Caco-2 (cell line): ENCODE results near the gene GPAT3. TPM values are rescaled to one million over a fixed set of nuclear protein-coding genes. Genes with fewer than 3 reads are reported as not detected.
"Not testable (repeated sequence)": the region's sequence is repeated elsewhere in the genome, so short reads cannot be mapped to it uniquely, and the experiment has no call there.

Source experiments
- BruUV-seq: library from RNA; stranded (reverse); fragments of 400-500 nt; replicated peaks from 2 replicates; lab custom pipeline; 2021; lab: Mats Ljungman, UMichigan
- CTCF ChIA-PET: fragments of 300-600 bp; sonication (Branson Sonifier 250); formaldehyde crosslinking; loops from one replicate; lab custom pipeline; 2022; ENCODE audit warnings: antibody characterized with exemption; lab: Charles Lee
- POLR2A ChIA-PET: fragments of 300-600 bp; sonication (Branson Sonifier 250); formaldehyde crosslinking; loops from one replicate; lab custom pipeline; 2022; ENCODE audit warnings: antibody characterized with exemption; lab: Charles Lee
- DNase-seq, 2 experiments: peaks; one replicate each; pipeline versions ENCODE4 v3.0.0 to v3.0.0-alpha.2; 2020 to 2022
- H3K27me3 ChIP-seq: replicated peaks from 2 replicates; pipeline ENCODE4 v1.6.0; 2011; ENCODE audit warnings: low read length; ENCODE audit not compliant: control insufficient read depth, insufficient read depth
- H3K36me3 ChIP-seq: 2 replicates; pipeline ENCODE4 v1.5.1; 2011; ENCODE audit warnings: low read length; ENCODE audit not compliant: control insufficient read depth, insufficient read depth
- H3K4me1 ChIP-seq: fragments of 250-450 bp; sonication (Bioruptor Pico); 2 replicates; pipeline ENCODE4 v1.5.1; 2020; ENCODE audit warnings: mild to moderate bottlenecking
- H3K4me3 ChIP-seq: 2 replicates; pipeline ENCODE4 v1.5.1; 2011; ENCODE audit warnings: low read depth, mild to moderate bottlenecking, control low read depth, low read length
- H3K9me3 ChIP-seq: fragments of 250-450 bp; sonication (Bioruptor Pico); 2 replicates; pipeline ENCODE4 v1.5.1; 2020; ENCODE audit warnings: mild to moderate bottlenecking, moderate library complexity
- H3K27ac Mint-ChIP-seq: one replicate; pipeline ENCODE4 v1.8.0; 2022; ENCODE audit warnings: mixed read lengths; ENCODE audit not compliant: unreplicated experiment
- H3K27me3 Mint-ChIP-seq: one replicate; pipeline ENCODE4 v1.8.0; 2022; ENCODE audit warnings: mixed read lengths; ENCODE audit not compliant: insufficient read depth, unreplicated experiment
- H3K36me3 Mint-ChIP-seq: one replicate; pipeline ENCODE4 v1.8.0; 2022; ENCODE audit warnings: mild to moderate bottlenecking, mixed read lengths; ENCODE audit not compliant: insufficient read depth, unreplicated experiment
- H3K4me1 Mint-ChIP-seq: one replicate; pipeline ENCODE4 v1.8.0; 2022; ENCODE audit warnings: low read depth, mixed read lengths; ENCODE audit not compliant: unreplicated experiment
- H3K4me3 Mint-ChIP-seq: one replicate; pipeline ENCODE4 v1.8.0; 2022; ENCODE audit warnings: mild to moderate bottlenecking, moderate library complexity, mixed read lengths; ENCODE audit not compliant: unreplicated experiment
- H3K9me3 Mint-ChIP-seq: one replicate; pipeline ENCODE4 v1.8.0; 2022; ENCODE audit warnings: mixed read lengths; ENCODE audit not compliant: unreplicated experiment
- intact Hi-C: fragments of 100-400 bp; cut with micrococcal nuclease; formaldehyde crosslinking; loops from one replicate; pipeline ENCODE4 v1.10.0; 2022; ENCODE audit not compliant: unreplicated experiment
- total RNA-seq: library from RNA; stranded (reverse); gene quantifications from 2 replicates; pipeline ENCODE4 v1.2.3, GENCODE V29; 2022
- TF ChIP-seq, protein P1 (sequence below), 2 experiments: fragments of 200-600 bp in 1 of 2; IDR thresholded peaks; 1 replicate in 1 of 2; 2 replicates in 1 of 2; pipeline versions ENCODE4 v1.5.1 to v1.8.0; 2011 to 2022; ENCODE audit warnings: antibody characterized with exemption in 1 of 2, control low read depth in 1 of 2, inconsistent platforms in 1 of 2, low read depth in 1 of 2, low read length in 1 of 2, mild to moderate bottlenecking in 1 of 2, moderate library complexity in 1 of 2; ENCODE audit not compliant: insufficient read depth in 1 of 2, severe bottlenecking in 1 of 2, unreplicated experiment in 1 of 2

GPAT3 gene
- total RNA-seq, 1 experiment from 2014 or later: 4.6 TPM

DNA sequence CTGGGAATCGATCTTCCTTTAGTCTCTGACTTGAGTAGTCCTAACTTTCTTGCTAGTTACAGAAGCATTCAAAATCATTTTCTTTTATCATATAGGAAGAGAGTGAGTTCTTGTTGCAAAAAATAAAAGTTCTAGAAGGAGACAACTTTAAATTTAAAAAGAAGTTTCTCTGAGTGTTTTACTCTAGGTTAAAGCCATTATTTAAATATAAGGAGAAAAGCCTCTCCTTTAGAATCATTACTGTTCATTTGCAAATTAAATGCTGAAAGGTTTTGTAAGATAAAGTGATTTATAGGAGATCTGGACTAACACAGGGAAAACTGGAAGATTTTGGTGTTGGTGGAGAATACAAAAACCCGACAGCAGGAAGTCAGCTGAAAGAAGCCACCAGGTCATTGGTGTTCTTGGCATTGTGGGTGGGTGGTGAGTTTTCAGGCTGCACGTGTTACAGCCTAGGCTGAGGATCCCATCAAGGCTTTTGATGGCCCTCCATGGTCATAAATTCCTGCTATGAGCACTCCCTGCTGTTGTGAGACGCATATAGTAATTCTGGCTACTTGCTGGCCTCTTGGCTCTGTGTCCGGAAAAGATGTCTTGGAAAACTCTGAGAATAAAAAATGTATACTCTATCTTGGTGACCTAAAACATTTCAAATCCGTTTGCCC, 81.6 kb downstream of the GPAT3 start:
- peaks cover 49% of the 10 kb centered on the region for H3K9me3 Mint-ChIP-seq
- POLR2A ChIA-PET: no interaction called here
- peaks cover 19% of the 10 kb centered on the region; the same call in 1 of the 2 replicates for H3K9me3 ChIP-seq
- no peak for DNase-seq
- no peaks in the 10 kb centered on the region for H3K27me3 ChIP-seq
- H3K36me3 Mint-ChIP-seq: peaks cover 5% of the 10 kb centered on the region
- H3K27me3 Mint-ChIP-seq: no peaks in the 10 kb centered on the region
- H3K4me3 ChIP-seq: no peak overlapping the region
- H3K36me3 ChIP-seq: no peaks in the 10 kb centered on the region
- BruUV-seq: no TSS peak
- peaks cover 27% of the 10 kb centered on the region for H3K4me1 ChIP-seq
- intact Hi-C loops: no loop called here
- CTCF ChIA-PET: no interaction called here
- peaks cover 23% of the 10 kb centered on the region for H3K4me1 Mint-ChIP-seq
- H3K27ac Mint-ChIP-seq: peak overlapping the region; percentile 81
- H3K4me3 Mint-ChIP-seq: no peak overlapping the region
- TF ChIP-seq, protein P1, sequence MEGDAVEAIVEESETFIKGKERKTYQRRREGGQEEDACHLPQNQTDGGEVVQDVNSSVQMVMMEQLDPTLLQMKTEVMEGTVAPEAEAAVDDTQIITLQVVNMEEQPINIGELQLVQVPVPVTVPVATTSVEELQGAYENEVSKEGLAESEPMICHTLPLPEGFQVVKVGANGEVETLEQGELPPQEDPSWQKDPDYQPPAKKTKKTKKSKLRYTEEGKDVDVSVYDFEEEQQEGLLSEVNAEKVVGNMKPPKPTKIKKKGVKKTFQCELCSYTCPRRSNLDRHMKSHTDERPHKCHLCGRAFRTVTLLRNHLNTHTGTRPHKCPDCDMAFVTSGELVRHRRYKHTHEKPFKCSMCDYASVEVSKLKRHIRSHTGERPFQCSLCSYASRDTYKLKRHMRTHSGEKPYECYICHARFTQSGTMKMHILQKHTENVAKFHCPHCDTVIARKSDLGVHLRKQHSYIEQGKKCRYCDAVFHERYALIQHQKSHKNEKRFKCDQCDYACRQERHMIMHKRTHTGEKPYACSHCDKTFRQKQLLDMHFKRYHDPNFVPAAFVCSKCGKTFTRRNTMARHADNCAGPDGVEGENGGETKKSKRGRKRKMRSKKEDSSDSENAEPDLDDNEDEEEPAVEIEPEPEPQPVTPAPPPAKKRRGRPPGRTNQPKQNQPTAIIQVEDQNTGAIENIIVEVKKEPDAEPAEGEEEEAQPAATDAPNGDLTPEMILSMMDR (IDR thresholded peaks at IDR 0.05; ENCODE audit: insufficient read depth in 1 of 2, low read depth in 1 of 2, low read length in 1 of 2, severe bottlenecking in 1 of 2, unreplicated experiment in 1 of 2): no peak

DNA sequence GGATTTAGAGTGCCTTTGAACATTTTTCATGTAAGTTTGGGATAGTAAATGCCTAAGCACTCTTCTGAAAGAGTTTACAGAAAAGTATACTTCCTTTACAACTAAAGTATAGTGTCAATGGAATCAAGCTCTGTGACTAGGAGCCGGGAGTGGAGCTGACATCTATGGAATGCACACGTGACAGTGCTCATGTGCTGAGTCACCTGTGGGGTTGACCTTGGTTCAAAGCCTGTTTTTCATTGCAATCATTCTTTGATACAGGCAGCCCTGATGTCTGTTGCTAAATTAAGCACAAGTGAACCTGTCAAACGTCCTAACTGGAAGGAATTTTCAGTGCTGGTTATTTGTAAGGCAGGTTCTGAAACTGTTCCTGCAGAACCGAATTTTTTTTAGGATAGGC, 82.5 kb downstream of the GPAT3 start:
- no peaks in the 10 kb centered on the region for H3K27me3 ChIP-seq
- peak; percentile 56 to 73 for DNase-seq
- H3K27me3 Mint-ChIP-seq: no peaks in the 10 kb centered on the region
- CTCF ChIA-PET: no interaction called here
- H3K36me3 Mint-ChIP-seq: peaks cover 5% of the 10 kb centered on the region
- BruUV-seq: no TSS peak
- TF ChIP-seq, protein P1 (IDR thresholded peaks at IDR 0.05; ENCODE audit: insufficient read depth in 1 of 2, low read depth in 1 of 2, low read length in 1 of 2, severe bottlenecking in 1 of 2, unreplicated experiment in 1 of 2): no peak
- peak overlapping the region; percentile 85 for H3K27ac Mint-ChIP-seq
- H3K4me3 Mint-ChIP-seq: no peak overlapping the region
- intact Hi-C loops: no loop called here
- peaks cover 43% of the 10 kb centered on the region for H3K9me3 Mint-ChIP-seq
- H3K4me1 ChIP-seq: peaks cover 27% of the 10 kb centered on the region
- H3K36me3 ChIP-seq: no peaks in the 10 kb centered on the region
- H3K4me3 ChIP-seq: no peak overlapping the region
- peaks cover 15% of the 10 kb centered on the region; the same call in 1 of the 2 replicates for H3K9me3 ChIP-seq
- H3K4me1 Mint-ChIP-seq: peaks cover 23% of the 10 kb centered on the region
- POLR2A ChIA-PET: no interaction called here

DNA sequence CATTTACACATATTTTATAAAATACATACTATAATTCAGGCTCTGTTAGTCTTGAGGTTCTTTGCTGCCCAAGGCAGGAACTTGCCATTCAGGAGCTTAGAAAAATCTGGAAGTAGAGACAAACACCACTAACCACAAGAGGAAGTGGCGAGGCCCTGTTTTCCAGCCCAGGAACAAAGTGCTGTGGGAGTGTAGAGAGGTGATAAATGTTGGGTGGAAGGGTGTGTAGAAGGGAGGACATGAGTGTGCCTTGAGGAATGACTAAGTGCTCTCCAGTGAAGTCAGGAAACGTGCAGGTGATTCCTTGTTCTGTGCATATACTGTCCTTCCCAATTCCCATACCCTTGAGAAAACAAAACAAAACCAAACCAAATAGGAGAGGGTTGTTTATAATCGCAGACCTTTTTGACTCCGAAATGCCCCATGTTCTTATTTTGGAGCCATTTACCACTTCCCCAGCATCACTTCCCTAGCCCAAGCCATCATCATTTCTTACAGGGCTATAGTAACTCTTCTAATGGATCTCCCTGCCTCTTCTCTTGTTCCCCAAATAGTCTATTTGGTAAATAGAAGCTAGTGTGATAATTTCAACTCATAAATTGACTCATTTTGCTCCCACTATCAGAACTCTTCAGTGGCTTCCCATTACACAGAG, 83.2 kb downstream of the GPAT3 start:
- no TSS peak for BruUV-seq
- Mint-ChIP-seq H3K4me3 (no peak overlapping the region), H3K27ac (peak overlapping the region; percentile 85), H3K4me1 (peaks cover 23% of the 10 kb centered on the region), H3K36me3 (peaks cover 5% of the 10 kb centered on the region), H3K27me3 (no peaks in the 10 kb centered on the region), H3K9me3 (peaks cover 36% of the 10 kb centered on the region)
- peaks cover 27% of the 10 kb centered on the region for H3K4me1 ChIP-seq
- H3K4me3 ChIP-seq: no peak overlapping the region
- ChIA-PET POLR2A (no interaction called here), CTCF (no interaction called here)
- intact Hi-C loops: no loop called here
- TF ChIP-seq, protein P1 (IDR thresholded peaks at IDR 0.05; ENCODE audit: insufficient read depth in 1 of 2, low read depth in 1 of 2, low read length in 1 of 2, severe bottlenecking in 1 of 2, unreplicated experiment in 1 of 2): no peak
- H3K27me3 ChIP-seq: no peaks in the 10 kb centered on the region
- peaks cover 15% of the 10 kb centered on the region; the same call in 1 of the 2 replicates for H3K9me3 ChIP-seq
- DNase-seq: no peak
- no peaks in the 10 kb centered on the region for H3K36me3 ChIP-seq

DNA sequence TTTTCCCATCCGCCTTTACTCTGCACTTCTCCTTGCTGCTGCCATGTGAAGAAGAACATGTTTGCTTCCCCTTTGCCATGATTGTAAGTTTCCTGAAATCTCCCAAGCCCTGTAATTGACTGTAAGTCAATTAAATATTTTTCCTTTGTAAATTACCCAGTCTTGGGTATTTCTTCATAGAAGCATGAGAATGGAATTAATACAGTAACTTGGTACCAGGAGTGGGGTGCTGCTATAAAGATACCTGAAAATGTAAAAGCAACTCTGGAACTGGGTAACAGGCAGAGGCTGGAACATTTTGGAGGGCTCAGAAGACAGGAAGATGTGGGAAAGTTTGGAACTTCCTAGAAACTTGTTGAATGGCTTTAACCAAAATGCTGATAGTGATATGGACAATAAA, 86.2 kb downstream of the GPAT3 start:
- Histone ChIP-seq H3K9me3 (peaks cover 14% of the 10 kb centered on the region; the same call in 1 of the 2 replicates), H3K4me1 (peaks cover 27% of the 10 kb centered on the region)
- CTCF ChIA-PET, H3K27me3 ChIP-seq, H3K27me3 Mint-ChIP-seq, intact Hi-C loops, H3K4me3 ChIP-seq, H3K36me3 ChIP-seq, H3K27ac Mint-ChIP-seq, BruUV-seq, POLR2A ChIA-PET, H3K4me3 Mint-ChIP-seq, H3K36me3 Mint-ChIP-seq, DNase-seq: not testable (repeated sequence)
- Mint-ChIP-seq H3K4me1 (peaks cover 23% of the 10 kb centered on the region), H3K9me3 (peaks cover 31% of the 10 kb centered on the region)
